SU-DHL-6 (cell line): ENCODE results near the gene SIL1.

Source experiments
- EZH2phosphoT487 ChIP-seq: fragments of 200-600 bp; sonication (generic), shearing (Covaris generic); conservative IDR thresholded peaks from 2 replicates; pipeline ENCODE4 v1.6.1; 2018; ENCODE audit warnings: mild to moderate bottlenecking, antibody characterized with exemption, low read length, moderate library complexity, mixed read lengths
- TF ChIP-seq, protein P1 (sequence below): fragments of 200-600 bp; sonication (generic); IDR thresholded peaks from one replicate; pipeline ENCODE4 v1.5.1; 2017; ENCODE audit warnings: antibody characterized with exemption, mild to moderate bottlenecking, low read length, moderate library complexity; ENCODE audit not compliant: insufficient read depth, poor library complexity, severe bottlenecking

DNA sequence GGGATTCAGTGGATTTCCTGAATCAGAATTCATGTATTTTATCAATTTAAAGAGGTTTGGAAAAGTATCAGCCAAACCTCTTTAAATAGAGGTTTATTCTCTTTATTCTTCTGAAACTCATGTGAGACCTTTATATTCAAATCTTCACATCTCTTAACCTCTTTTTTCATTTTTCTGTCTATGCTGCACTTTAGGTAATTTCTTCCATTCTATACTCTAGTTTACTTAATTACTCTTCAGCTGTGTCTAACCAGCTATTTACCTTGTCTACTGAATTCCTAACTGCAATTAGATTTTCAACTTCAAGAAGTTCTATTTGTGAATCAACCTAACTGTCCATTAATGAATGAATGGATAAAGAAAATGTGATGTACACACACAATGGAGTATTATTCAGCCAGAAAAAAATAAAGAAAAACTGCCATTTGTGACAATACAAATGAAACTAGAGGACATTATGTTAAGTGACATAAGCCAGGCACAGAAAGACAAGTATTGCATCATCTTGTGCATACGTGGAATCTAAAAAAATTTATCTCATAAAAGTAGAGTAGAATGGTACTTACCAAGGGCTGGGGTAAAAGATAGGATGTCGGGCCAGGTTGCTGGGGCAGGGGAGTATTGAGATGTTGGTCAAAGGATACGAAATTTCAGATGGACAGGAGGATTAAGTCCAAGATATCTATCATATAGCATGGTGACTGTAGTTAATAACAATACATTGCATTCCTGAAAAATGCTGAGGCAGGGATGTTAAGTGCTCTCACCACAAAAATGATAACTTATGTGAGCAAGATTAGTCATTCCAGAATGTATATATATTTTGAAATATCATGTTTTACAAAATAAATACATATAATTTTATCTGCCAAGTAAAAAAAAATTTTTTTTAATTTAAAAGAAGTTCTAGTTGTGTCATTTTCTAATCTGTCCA is 193.5 kb downstream of the SIL1 start:
- TF ChIP-seq, protein P1, sequence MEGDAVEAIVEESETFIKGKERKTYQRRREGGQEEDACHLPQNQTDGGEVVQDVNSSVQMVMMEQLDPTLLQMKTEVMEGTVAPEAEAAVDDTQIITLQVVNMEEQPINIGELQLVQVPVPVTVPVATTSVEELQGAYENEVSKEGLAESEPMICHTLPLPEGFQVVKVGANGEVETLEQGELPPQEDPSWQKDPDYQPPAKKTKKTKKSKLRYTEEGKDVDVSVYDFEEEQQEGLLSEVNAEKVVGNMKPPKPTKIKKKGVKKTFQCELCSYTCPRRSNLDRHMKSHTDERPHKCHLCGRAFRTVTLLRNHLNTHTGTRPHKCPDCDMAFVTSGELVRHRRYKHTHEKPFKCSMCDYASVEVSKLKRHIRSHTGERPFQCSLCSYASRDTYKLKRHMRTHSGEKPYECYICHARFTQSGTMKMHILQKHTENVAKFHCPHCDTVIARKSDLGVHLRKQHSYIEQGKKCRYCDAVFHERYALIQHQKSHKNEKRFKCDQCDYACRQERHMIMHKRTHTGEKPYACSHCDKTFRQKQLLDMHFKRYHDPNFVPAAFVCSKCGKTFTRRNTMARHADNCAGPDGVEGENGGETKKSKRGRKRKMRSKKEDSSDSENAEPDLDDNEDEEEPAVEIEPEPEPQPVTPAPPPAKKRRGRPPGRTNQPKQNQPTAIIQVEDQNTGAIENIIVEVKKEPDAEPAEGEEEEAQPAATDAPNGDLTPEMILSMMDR: no peak
- TF ChIP-seq EZH2phosphoT487: no peak
